ENCODE data around the gene RPS6KA5.

The RPS6KA5 gene

DNA sequence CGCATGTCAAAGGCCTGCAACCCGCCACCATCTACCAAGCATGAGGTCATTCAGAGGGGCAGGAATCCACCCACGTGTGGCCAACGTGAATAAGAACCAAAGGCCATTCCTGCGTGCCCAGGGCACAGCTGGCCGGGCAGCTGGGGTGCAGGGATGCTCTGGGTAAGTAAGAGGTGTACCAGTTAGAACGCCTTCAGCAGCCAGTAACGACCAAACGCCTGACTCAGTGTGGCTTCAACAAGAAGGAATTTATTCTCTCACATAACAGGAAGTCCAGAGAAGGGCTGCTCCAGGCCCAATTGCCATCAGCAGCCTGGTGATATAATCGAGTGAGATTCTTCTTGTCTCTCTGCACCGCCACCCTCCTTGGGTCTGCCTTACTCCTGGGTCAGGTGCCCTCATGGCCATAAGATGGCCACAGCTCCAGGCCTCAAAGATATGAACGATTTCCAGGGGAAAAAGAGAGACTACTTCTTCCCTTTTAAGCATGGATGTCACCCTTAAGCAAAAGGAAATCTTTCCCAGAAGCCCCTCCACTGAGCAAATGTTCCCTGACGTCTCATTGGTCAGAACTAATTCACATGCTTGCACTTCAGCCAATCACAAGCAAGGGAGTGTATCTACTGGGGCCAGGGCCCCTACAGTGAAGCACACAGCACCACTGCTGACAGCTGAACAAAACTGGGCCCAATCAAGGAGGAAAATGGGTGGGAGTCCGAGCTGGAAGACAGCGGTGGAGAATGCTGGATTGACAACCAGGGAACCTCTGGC lies 251.5 kb downstream of the RPS6KA5 start:
- Histone ChIP-seq H3K27ac (ENCODE audit: low read depth, low read length) (no peak overlapping the region), H3K9ac (ENCODE audit: low read depth in 1 of 2, low read length in 2 of 2) (no peak overlapping the region)

GRCh38 chr14:90807060-90807459 lies 253.4 kb downstream of the RPS6KA5 start:
- no peak overlapping the region for H3K9ac ChIP-seq (ENCODE audit: low read depth in 1 of 2, low read length in 2 of 2)
- H3K4me1 ChIP-seq (ENCODE audit: control insufficient read depth in 1 of 2, insufficient read depth in 2 of 2, low read length in 2 of 2) = peaks cover 0 to 4% of the 10 kb centered on the region in 2 donors
- H3K27ac ChIP-seq (ENCODE audit: low read depth, low read length) = no peak overlapping the region

More for the DNA sequence above, 251.5 kb downstream of the RPS6KA5 start:
- Histone ChIP-seq H3K4me1 (ENCODE audit: control insufficient read depth in 1 of 2, insufficient read depth in 2 of 2, low read length in 2 of 2) (peaks cover 0 to 4% of the 10 kb centered on the region in 2 donors), H3K27me3 (ENCODE audit: control insufficient read depth in 1 of 2, insufficient read depth in 2 of 2, low read length in 2 of 2) (no peaks in the 10 kb centered on the region), H3K9me3 (ENCODE audit: control insufficient read depth in 1 of 2, low read length in 2 of 2) (no peaks in the 10 kb centered on the region), H3K36me3 (ENCODE audit: control insufficient read depth in 1 of 2, insufficient read depth in 2 of 2, low read length in 2 of 2) (no peaks in the 10 kb centered on the region), H3K4me3 (ENCODE audit: low read depth in 1 of 2, low read length in 2 of 2) (no peak overlapping the region)

DNA sequence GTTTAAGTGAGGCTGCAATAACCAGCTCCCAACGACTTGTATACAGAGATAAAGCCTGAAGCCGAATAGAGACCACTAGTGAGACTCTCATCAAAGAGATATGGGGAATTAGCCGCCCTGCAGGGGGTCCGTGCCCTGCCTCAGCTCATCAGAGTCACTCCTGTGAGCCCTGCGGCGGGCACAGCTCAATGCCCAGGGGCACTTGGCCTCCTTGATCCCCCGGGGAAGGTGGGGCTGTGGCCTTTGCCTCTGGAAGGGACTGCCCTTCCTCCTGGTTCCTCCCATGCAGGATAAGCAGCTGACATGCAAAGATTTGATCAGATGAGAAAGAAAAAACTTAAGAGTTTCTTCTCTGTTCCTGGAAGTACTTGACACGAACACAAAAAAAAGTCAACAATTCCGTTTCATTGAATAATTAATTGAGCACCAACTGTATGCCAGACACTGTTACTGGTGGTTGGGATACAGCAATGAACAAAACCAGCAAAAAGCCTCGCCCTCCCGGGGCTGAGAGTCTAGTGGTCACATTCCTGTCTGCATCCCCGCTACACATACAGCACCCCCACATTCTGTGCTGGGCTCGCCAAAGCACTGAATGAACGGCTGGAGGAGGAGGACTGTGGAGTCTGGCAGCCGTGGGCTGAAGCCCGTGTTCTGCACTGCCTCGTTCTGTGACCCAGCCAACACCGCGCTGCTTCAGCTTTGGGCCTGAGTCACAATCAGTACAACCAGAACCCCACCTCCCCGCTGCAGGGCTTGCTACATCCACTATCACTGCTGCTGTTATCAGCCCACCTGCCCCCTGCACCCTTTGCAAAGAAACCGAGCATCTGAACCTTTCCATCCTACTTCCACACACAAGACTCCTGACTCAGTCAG lies 254.5 kb downstream of the RPS6KA5 start:
- Histone ChIP-seq H3K4me3 (ENCODE audit: low read depth in 1 of 2, low read length in 2 of 2) (no peak overlapping the region), H3K27ac (ENCODE audit: low read depth, low read length) (no peak overlapping the region), H3K36me3 (ENCODE audit: control insufficient read depth in 1 of 2, insufficient read depth in 2 of 2, low read length in 2 of 2) (no peaks in the 10 kb centered on the region), H3K9me3 (ENCODE audit: control insufficient read depth in 1 of 2, low read length in 2 of 2) (no peaks in the 10 kb centered on the region), H3K27me3 (ENCODE audit: control insufficient read depth in 1 of 2, insufficient read depth in 2 of 2, low read length in 2 of 2) (no peaks in the 10 kb centered on the region), H3K4me1 (ENCODE audit: control insufficient read depth in 1 of 2, insufficient read depth in 2 of 2, low read length in 2 of 2) (peaks cover 0 to 4% of the 10 kb centered on the region in 2 donors), H3K9ac (ENCODE audit: low read depth in 1 of 2, low read length in 2 of 2) (no peak overlapping the region)

More at GRCh38 chr14:90807060-90807459, 253.4 kb downstream of the RPS6KA5 start:
- Histone ChIP-seq H3K27me3 (ENCODE audit: control insufficient read depth in 1 of 2, insufficient read depth in 2 of 2, low read length in 2 of 2) (no peaks in the 10 kb centered on the region), H3K36me3 (ENCODE audit: control insufficient read depth in 1 of 2, insufficient read depth in 2 of 2, low read length in 2 of 2) (no peaks in the 10 kb centered on the region), H3K9me3 (ENCODE audit: control insufficient read depth in 1 of 2, low read length in 2 of 2) (no peaks in the 10 kb centered on the region), H3K4me3 (ENCODE audit: low read depth in 1 of 2, low read length in 2 of 2) (no peak overlapping the region)

DNA sequence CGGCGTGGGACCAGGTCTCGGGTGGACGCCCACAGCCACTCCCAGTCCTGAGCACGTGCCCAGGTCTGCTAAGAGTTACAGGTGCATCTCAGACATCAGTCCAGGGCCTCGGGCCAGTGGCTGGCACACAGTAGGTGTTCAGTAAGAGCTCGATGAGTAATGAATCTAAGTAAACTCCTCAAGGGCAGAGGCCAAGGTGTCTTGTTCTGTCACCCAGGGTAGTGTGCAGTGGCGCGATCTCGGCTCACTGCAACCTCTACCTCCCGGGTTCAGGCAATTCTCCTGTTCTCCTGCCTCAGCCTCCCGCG lies 255.4 kb downstream of the RPS6KA5 start:
- Histone ChIP-seq H3K36me3 (ENCODE audit: control insufficient read depth in 1 of 2, insufficient read depth in 2 of 2, low read length in 2 of 2) (no peaks in the 10 kb centered on the region), H3K4me1 (ENCODE audit: control insufficient read depth in 1 of 2, insufficient read depth in 2 of 2, low read length in 2 of 2) (peaks cover 0 to 4% of the 10 kb centered on the region in 2 donors), H3K27ac (ENCODE audit: low read depth, low read length) (no peak overlapping the region), H3K9ac (ENCODE audit: low read depth in 1 of 2, low read length in 2 of 2) (no peak overlapping the region), H3K9me3 (ENCODE audit: control insufficient read depth in 1 of 2, low read length in 2 of 2) (no peaks in the 10 kb centered on the region), H3K4me3 (ENCODE audit: low read depth in 1 of 2, low read length in 2 of 2) (no peak overlapping the region), H3K27me3 (ENCODE audit: control insufficient read depth in 1 of 2, insufficient read depth in 2 of 2, low read length in 2 of 2) (no peaks in the 10 kb centered on the region)

DNA sequence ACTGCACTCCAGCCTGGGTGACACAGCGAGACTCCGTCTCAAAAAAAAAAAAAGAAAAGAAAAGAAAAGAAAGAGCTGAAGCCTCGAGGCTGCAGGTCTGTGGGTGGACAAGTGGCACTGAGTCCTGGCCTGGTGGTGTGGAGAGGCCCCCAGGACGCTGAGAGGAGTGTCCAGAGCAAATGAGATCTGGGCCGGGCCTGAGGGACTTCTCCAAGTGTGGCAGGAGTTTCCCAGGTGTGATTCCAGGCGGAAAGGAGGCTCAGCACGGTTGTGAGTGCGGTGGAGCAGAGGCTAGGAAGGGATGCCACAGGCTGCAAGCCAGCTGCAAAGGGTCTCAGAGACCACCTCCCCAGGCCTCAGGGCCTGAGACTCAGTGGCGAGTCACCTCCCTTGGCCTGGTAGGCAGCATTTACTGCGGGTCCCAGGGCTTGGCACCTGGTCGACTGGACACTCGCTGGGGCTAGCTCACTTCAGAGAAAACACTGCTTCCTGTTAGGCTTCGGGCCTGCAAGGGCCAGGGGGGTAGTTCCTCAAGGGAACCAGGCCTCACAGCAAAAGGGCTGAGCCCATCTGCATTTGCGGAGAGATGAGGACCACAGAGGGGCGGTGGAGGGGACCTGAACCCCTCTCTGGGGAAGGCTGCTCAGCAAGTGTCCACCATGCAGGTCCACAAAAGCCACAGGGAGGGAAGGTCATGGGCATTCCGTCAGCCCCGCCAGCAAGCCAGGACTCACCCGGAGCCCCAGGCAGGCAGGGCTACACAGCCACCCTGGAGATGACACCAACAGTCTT lies 256.0 kb downstream of the RPS6KA5 start:
- Histone ChIP-seq H3K27ac (ENCODE audit: low read depth, low read length) (no peak overlapping the region), H3K4me1 (ENCODE audit: control insufficient read depth in 1 of 2, insufficient read depth in 2 of 2, low read length in 2 of 2) (peaks cover 0 to 4% of the 10 kb centered on the region in 2 donors), H3K4me3 (ENCODE audit: low read depth in 1 of 2, low read length in 2 of 2) (no peak overlapping the region), H3K36me3 (ENCODE audit: control insufficient read depth in 1 of 2, insufficient read depth in 2 of 2, low read length in 2 of 2) (no peaks in the 10 kb centered on the region), H3K27me3 (ENCODE audit: control insufficient read depth in 1 of 2, insufficient read depth in 2 of 2, low read length in 2 of 2) (no peaks in the 10 kb centered on the region), H3K9ac (ENCODE audit: low read depth in 1 of 2, low read length in 2 of 2) (no peak overlapping the region), H3K9me3 (ENCODE audit: control insufficient read depth in 1 of 2, low read length in 2 of 2) (no peaks in the 10 kb centered on the region)

DNA sequence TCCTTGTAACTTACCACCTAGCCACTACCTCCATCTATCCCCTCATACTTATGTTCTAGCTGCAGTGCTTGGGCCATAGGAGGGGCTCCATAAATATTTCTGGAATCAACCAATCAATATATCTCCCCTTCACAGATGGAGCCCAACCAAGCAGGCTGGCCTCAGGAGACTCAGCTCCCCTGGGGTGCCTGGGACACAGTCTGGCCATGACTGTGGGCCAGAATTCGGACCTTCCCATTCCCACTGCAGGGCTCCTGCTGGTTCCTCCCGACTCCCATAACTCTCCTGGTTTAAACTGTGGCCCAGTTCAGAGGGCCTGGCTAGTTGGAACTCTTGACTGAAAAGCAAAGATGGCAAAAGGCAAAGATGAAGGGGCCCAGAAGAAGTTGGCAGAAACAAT lies 257.2 kb downstream of the RPS6KA5 start:
- no peak overlapping the region for H3K27ac ChIP-seq (ENCODE audit: low read depth, low read length)
- H3K4me1 ChIP-seq (ENCODE audit: control insufficient read depth in 1 of 2, insufficient read depth in 2 of 2, low read length in 2 of 2) = peaks cover 0 to 4% of the 10 kb centered on the region in 2 donors
- H3K9ac ChIP-seq (ENCODE audit: low read depth in 1 of 2, low read length in 2 of 2) = no peak overlapping the region
- no peak overlapping the region for H3K4me3 ChIP-seq (ENCODE audit: low read depth in 1 of 2, low read length in 2 of 2)
- H3K9me3 ChIP-seq (ENCODE audit: control insufficient read depth in 1 of 2, low read length in 2 of 2) = no peaks in the 10 kb centered on the region
- H3K36me3 ChIP-seq (ENCODE audit: control insufficient read depth in 1 of 2, insufficient read depth in 2 of 2, low read length in 2 of 2) = no peaks in the 10 kb centered on the region
- no peaks in the 10 kb centered on the region for H3K27me3 ChIP-seq (ENCODE audit: control insufficient read depth in 1 of 2, insufficient read depth in 2 of 2, low read length in 2 of 2)

DNA sequence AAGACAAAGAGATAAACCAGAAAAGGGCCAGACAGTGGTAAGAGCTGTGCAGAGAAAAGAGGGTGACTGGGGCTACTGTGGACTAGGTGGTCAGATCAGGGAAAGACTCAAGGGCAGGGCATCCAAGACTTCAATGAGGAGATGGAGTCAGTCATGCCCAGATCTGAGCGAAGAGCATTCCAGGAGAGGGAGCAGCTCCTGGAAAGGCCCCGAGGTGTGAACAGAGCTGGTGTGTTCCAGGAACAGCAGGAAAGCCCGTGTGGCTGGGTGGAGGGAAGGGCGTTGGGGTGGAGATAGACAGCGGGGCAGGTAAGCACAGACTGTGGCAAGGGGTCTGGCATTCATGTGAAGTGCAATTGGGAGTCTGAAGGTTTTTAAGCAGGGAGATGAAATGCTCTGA lies 261.0 kb downstream of the RPS6KA5 start:
- no peaks in the 10 kb centered on the region for H3K36me3 ChIP-seq (ENCODE audit: control insufficient read depth in 1 of 2, insufficient read depth in 2 of 2, low read length in 2 of 2)
- no peak overlapping the region for H3K4me3 ChIP-seq (ENCODE audit: low read depth in 1 of 2, low read length in 2 of 2)
- H3K9ac ChIP-seq (ENCODE audit: low read depth in 1 of 2, low read length in 2 of 2) = no peak overlapping the region
- no peaks in the 10 kb centered on the region for H3K4me1 ChIP-seq (ENCODE audit: control insufficient read depth in 1 of 2, insufficient read depth in 2 of 2, low read length in 2 of 2)
- no peaks in the 10 kb centered on the region for H3K27me3 ChIP-seq (ENCODE audit: control insufficient read depth in 1 of 2, insufficient read depth in 2 of 2, low read length in 2 of 2)
- no peaks in the 10 kb centered on the region for H3K9me3 ChIP-seq (ENCODE audit: control insufficient read depth in 1 of 2, low read length in 2 of 2)
- H3K27ac ChIP-seq (ENCODE audit: low read depth, low read length) = no peak overlapping the region

DNA sequence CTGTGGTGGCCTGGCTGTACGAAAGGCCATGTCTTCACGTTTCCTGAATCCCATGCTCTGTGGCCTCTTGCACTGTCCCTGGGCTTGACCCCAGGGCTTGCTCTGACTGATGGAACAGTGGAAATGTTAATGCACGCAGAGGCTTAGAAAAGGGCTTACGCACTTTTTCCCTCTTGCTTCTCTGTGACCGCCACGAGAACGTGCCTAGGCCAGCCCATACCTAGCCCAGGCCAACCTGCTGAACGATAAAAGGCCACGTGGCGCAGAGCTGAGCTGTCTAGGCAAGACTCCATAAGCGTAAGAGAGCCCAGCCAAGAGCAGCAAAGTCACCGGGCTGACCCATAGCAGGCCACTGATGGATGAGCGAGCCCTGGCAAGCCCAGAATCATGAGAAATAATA lies 262.5 kb downstream of the RPS6KA5 start:
- H3K4me3 ChIP-seq (ENCODE audit: low read depth in 1 of 2, low read length in 2 of 2) = no peak overlapping the region
- no peaks in the 10 kb centered on the region for H3K9me3 ChIP-seq (ENCODE audit: control insufficient read depth in 1 of 2, low read length in 2 of 2)
- H3K9ac ChIP-seq (ENCODE audit: low read depth in 1 of 2, low read length in 2 of 2) = no peak overlapping the region
- H3K27me3 ChIP-seq (ENCODE audit: control insufficient read depth in 1 of 2, insufficient read depth in 2 of 2, low read length in 2 of 2) = no peaks in the 10 kb centered on the region
- no peak overlapping the region for H3K27ac ChIP-seq (ENCODE audit: low read depth, low read length)
- H3K36me3 ChIP-seq (ENCODE audit: control insufficient read depth in 1 of 2, insufficient read depth in 2 of 2, low read length in 2 of 2) = no peaks in the 10 kb centered on the region
- H3K4me1 ChIP-seq (ENCODE audit: control insufficient read depth in 1 of 2, insufficient read depth in 2 of 2, low read length in 2 of 2) = no peaks in the 10 kb centered on the region

Measured in duodenal mucosa (tissue), 2 donors.